ENCODE results near the gene RTKN. TPM values are rescaled to one million over a fixed set of nuclear protein-coding genes. Genes with fewer than 3 reads are reported as not detected.
A peak's percentile ranks its signal among the peaks of the same experiment; 100 is the strongest.
"Not testable (repeated sequence)": the region's sequence is repeated elsewhere in the genome, so short reads cannot be mapped to it uniquely, and the experiment has no call there.

RTKN gene
- total and polyA plus RNA-seq, 4 donors = 21.9 to 46.0 (median 30.6) TPM

GRCh38 chr2:74471332-74472065, 29.8 kb upstream of the RTKN start:
- H3K36me3 ChIP-seq (ENCODE audit: control insufficient read depth in 4 of 4, insufficient read depth in 4 of 4, low read length in 4 of 4) = peaks cover 6 to 13% (median 9%) of the 10 kb centered on the region in 4 donors
- H3K27ac ChIP-seq (ENCODE audit: low read depth in 1 of 2, low read length in 1 of 2) = peak overlapping the region; percentile 88 to 95
- H3K9ac ChIP-seq (ENCODE audit: insufficient read depth in 1 of 2, low read length in 2 of 2) = peak overlapping the region; percentile 63 to 83
- peaks cover 3 to 15% (median 5%) of the 10 kb centered on the region in 5 donors for H3K4me1 ChIP-seq (ENCODE audit: control insufficient read depth in 5 of 5, insufficient read depth in 5 of 5, low read length in 5 of 5)
- no peak for DNase-seq
- peak overlapping the region; percentile 73 for H3K4me3 ChIP-seq
- TF ChIP-seq, protein P1, sequence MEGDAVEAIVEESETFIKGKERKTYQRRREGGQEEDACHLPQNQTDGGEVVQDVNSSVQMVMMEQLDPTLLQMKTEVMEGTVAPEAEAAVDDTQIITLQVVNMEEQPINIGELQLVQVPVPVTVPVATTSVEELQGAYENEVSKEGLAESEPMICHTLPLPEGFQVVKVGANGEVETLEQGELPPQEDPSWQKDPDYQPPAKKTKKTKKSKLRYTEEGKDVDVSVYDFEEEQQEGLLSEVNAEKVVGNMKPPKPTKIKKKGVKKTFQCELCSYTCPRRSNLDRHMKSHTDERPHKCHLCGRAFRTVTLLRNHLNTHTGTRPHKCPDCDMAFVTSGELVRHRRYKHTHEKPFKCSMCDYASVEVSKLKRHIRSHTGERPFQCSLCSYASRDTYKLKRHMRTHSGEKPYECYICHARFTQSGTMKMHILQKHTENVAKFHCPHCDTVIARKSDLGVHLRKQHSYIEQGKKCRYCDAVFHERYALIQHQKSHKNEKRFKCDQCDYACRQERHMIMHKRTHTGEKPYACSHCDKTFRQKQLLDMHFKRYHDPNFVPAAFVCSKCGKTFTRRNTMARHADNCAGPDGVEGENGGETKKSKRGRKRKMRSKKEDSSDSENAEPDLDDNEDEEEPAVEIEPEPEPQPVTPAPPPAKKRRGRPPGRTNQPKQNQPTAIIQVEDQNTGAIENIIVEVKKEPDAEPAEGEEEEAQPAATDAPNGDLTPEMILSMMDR (IDR thresholded peaks at IDR 0.05; ENCODE audit: control extremely low read depth, extremely low read depth) = no peak
- ATAC-seq (ENCODE audit: insufficient read depth, low FRiP score) = no peak
- H3K27me3 ChIP-seq (ENCODE audit: control insufficient read depth in 3 of 3, insufficient read depth in 3 of 3, low read length in 2 of 3) = no peaks in the 10 kb centered on the region
- 54 to 66% methylated on average over 16 of the region's 16 CpGs for WGBS, 2 donors
- no peaks in the 10 kb centered on the region for H3K9me3 ChIP-seq (ENCODE audit: control insufficient read depth in 4 of 4, insufficient read depth in 3 of 4, low read length in 3 of 4)

- H3K27ac ChIP-seq (ENCODE audit: low read depth in 1 of 2, low read length in 1 of 2); H3K4me3 ChIP-seq; H3K27me3 ChIP-seq (ENCODE audit: control insufficient read depth in 3 of 3, insufficient read depth in 3 of 3, low read length in 2 of 3); DNase-seq; H3K9ac ChIP-seq (ENCODE audit: insufficient read depth in 1 of 2, low read length in 2 of 2); H3K9me3 ChIP-seq (ENCODE audit: control insufficient read depth in 4 of 4, insufficient read depth in 3 of 4, low read length in 3 of 4); ATAC-seq (ENCODE audit: insufficient read depth, low FRiP score): not testable (repeated sequence)
- H3K36me3 ChIP-seq (ENCODE audit: control insufficient read depth in 4 of 4, insufficient read depth in 4 of 4, low read length in 4 of 4) = peaks cover 6 to 12% (median 9%) of the 10 kb centered on the region in 4 donors
- 97 to 98% methylated on average over 12 of the region's 12 CpGs for WGBS, 2 donors
- peaks cover 4 to 15% (median 6%) of the 10 kb centered on the region in 5 donors for H3K4me1 ChIP-seq (ENCODE audit: control insufficient read depth in 5 of 5, insufficient read depth in 5 of 5, low read length in 5 of 5)
Measured at GRCh38 chr2:74470742-74471141, 29.0 kb upstream of the RTKN start.

DNA sequence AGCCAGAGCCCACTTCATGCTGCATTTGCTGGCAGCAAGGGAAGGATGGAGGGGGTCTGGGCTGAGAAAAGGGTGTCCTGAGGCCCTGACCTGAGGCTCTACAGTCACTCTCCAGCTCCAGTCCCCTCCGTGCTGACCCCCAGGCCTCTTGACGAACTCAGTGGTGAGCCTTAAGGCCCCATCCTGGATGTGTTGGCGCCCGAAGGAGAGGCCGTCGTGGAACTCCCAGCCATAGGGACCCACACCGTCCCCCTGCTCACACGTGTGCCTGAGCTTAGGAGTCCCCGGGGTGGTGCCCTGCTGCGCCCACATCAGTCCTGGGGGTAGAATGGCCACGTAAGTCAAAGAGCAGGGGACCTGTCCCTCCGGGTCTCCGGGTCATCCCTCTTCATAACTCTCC, 22.7 kb upstream of the RTKN start:
- Histone ChIP-seq H3K9me3 (ENCODE audit: control insufficient read depth in 4 of 4, insufficient read depth in 3 of 4, low read length in 3 of 4) (no peaks in the 10 kb centered on the region), H3K27ac (ENCODE audit: low read depth in 1 of 2, low read length in 1 of 2) (peak overlapping the region in 1 of 2 donors; percentile 92), H3K36me3 (ENCODE audit: control insufficient read depth in 4 of 4, insufficient read depth in 4 of 4, low read length in 4 of 4) (peaks cover 4 to 15% (median 7%) of the 10 kb centered on the region in 4 donors), H3K4me1 (ENCODE audit: control insufficient read depth in 5 of 5, insufficient read depth in 5 of 5, low read length in 5 of 5) (peaks cover 6 to 11% (median 9%) of the 10 kb centered on the region in 5 donors), H3K9ac (ENCODE audit: insufficient read depth in 1 of 2, low read length in 2 of 2) (peak overlapping the region in 1 of 2 donors; percentile 42), H3K27me3 (ENCODE audit: control insufficient read depth in 3 of 3, insufficient read depth in 3 of 3, low read length in 2 of 3) (no peaks in the 10 kb centered on the region), H3K4me3 (peak overlapping the region; percentile 98)
- DNase-seq (no peak), ATAC-seq (ENCODE audit: insufficient read depth, low FRiP score) (no peak)
- TF ChIP-seq, protein P1 (IDR thresholded peaks at IDR 0.05; ENCODE audit: control extremely low read depth, extremely low read depth) = no peak
- WGBS, 2 donors = 5 to 8% methylated on average over 13 of the region's 13 CpGs

DNA sequence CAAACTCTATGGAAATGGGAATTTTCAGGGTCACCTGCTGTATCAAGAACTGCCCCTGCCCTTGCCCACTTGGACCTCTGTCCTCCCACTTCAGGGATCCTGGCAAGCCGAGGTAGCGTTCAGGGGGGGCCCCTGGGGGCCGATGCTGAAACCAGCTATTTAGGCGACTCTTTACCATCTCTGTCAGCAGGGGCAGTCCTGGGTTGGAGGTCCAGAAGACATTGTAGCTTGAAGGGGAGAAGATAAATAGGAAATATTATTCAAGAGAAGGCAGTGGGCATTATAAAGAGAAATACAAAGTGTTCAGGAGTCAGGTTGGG, 21.0 kb upstream of the RTKN start:
- no peak for ATAC-seq (ENCODE audit: insufficient read depth, low FRiP score)
- H3K9me3 ChIP-seq (ENCODE audit: control insufficient read depth in 4 of 4, insufficient read depth in 3 of 4, low read length in 3 of 4) = no peaks in the 10 kb centered on the region
- H3K4me1 ChIP-seq (ENCODE audit: control insufficient read depth in 5 of 5, insufficient read depth in 5 of 5, low read length in 5 of 5) = peaks cover 6 to 13% (median 10%) of the 10 kb centered on the region in 5 donors
- WGBS, 2 donors = 88 to 90% methylated on average over 4 of the region's 4 CpGs
- no peaks in the 10 kb centered on the region for H3K27me3 ChIP-seq (ENCODE audit: control insufficient read depth in 3 of 3, insufficient read depth in 3 of 3, low read length in 2 of 3)
- TF ChIP-seq, protein P1 (IDR thresholded peaks at IDR 0.05; ENCODE audit: control extremely low read depth, extremely low read depth) = no peak
- H3K4me3 ChIP-seq = no peak overlapping the region
- H3K27ac ChIP-seq (ENCODE audit: low read depth in 1 of 2, low read length in 1 of 2) = no peak overlapping the region
- H3K36me3 ChIP-seq (ENCODE audit: control insufficient read depth in 4 of 4, insufficient read depth in 4 of 4, low read length in 4 of 4) = peaks cover 4 to 15% (median 7%) of the 10 kb centered on the region in 4 donors
- no peak overlapping the region for H3K9ac ChIP-seq (ENCODE audit: insufficient read depth in 1 of 2, low read length in 2 of 2)
- DNase-seq = no peak

Data from lung (tissue), 12 donors.